Stimulated activated CD4-positive, alpha-beta T cell treated with anti-CD3 and anti-CD28 coated beads, Interleukin-1b, Interleukin-23, amount 100 ng/mL, for 24 hours (primary cell): ENCODE results near the gene ZFP90.
"Not testable (repeated sequence)": the region's sequence is repeated elsewhere in the genome, so short reads cannot be mapped to it uniquely, and the experiment has no call there.

Experiments used
- DNase-seq, 4 experiments: peaks; one replicate each; pipeline ENCODE4 v3.0.0-alpha.2; 2020; ENCODE audit warnings: low read depth in 4 of 4, low spot score in 1 of 4

The ZFP90 gene

GRCh38 chr16:68517606-68518166, 21.4 kb upstream of the ZFP90 start:
- no peak for DNase-seq

GRCh38 chr16:68519225-68519745, 19.8 kb upstream of the ZFP90 start:
- no peak for DNase-seq

GRCh38 chr16:68520649-68521086, 18.4 kb upstream of the ZFP90 start:
- peak; percentile 63 to 85 (median 80) for DNase-seq

- DNase-seq: no peak
These were observed 14.8 kb upstream of the ZFP90 start for GRCh38 chr16:68524069-68524820.

- no peak for DNase-seq
These were observed 12.8 kb upstream of the ZFP90 start for GRCh38 chr16:68526143-68526781.

- DNase-seq: no peak
These were observed 12.3 kb upstream of the ZFP90 start for GRCh38 chr16:68526782-68527145.

- DNase-seq: no peak
These were observed 10.9 kb upstream of the ZFP90 start for GRCh38 chr16:68528233-68528632.

- peak; percentile 77 to 86 (median 79) for DNase-seq
These were observed 10.3 kb upstream of the ZFP90 start for GRCh38 chr16:68528686-68529379.

GRCh38 chr16:68529608-68529930, 9.5 kb upstream of the ZFP90 start:
- DNase-seq: no peak

GRCh38 chr16:68529931-68530701, 9.0 kb upstream of the ZFP90 start:
- peak; percentile 74 to 88 (median 80) for DNase-seq

GRCh38 chr16:68533937-68534336, 5.2 kb upstream of the ZFP90 start:
- no peak for DNase-seq

GRCh38 chr16:68535331-68535730, 3.8 kb upstream of the ZFP90 start:
- DNase-seq: no peak

GRCh38 chr16:68539711-68540239, 684 bp downstream of the ZFP90 start:
- no peak for DNase-seq

GRCh38 chr16:68548947-68549346, 9.9 kb downstream of the ZFP90 start:
- no peak for DNase-seq

- no peak for DNase-seq
These were observed 14.1 kb downstream of the ZFP90 start for GRCh38 chr16:68553186-68553585.

- DNase-seq: not testable (repeated sequence)
These were observed 21.2 kb downstream of the ZFP90 start for GRCh38 chr16:68560341-68560740.

- DNase-seq: no peak
These were observed 24.7 kb downstream of the ZFP90 start for GRCh38 chr16:68563631-68564381.

GRCh38 chr16:68564382-68564985, 25.4 kb downstream of the ZFP90 start:
- no peak for DNase-seq

GRCh38 chr16:68574479-68574878, 35.4 kb downstream of the ZFP90 start:
- DNase-seq: no peak

- no peak for DNase-seq
These were observed 36.0 kb downstream of the ZFP90 start for GRCh38 chr16:68575082-68575481.
